ENCODE measurements around the gene CBX4. TPM values are rescaled to one million over a fixed set of nuclear protein-coding genes. Genes with fewer than 3 reads are reported as not detected.

The CBX4 gene
- polyA plus RNA-seq, 1 donor (not counting 4 experiments of a cell fraction or from before 2014, with no cell fraction given): 7.0 TPM

GRCh38 chr17:79833744-79834564 is 5.3 kb downstream of the CBX4 start:
- H3K27ac ChIP-seq (ENCODE audit: control insufficient read depth, insufficient read depth, low read length): no peak overlapping the region
- no peak overlapping the region for H2AFZ ChIP-seq (ENCODE audit: control insufficient read depth, low read length)
- no peak for FAIRE-seq
- dilution Hi-C loops (cut with MboI; ENCODE audit: extremely low pct_ligation_motif_present, low sequenced_read_pairs): no loop called here
- TF ChIP-seq CTCF (optimal IDR thresholded peaks at IDR 0.05 in 1 of 3, IDR thresholded peaks at IDR 0.05 in 1 of 3, conservative IDR thresholded peaks at IDR 0.05 in 1 of 3; ENCODE audit: extremely low read depth in 1 of 3, insufficient read depth in 2 of 3, low read length in 3 of 3) (no peak), EZH2 (IDR thresholded peaks at IDR 0.05; ENCODE audit: low read length) (no peak)
- peaks cover 0 to 6% of the 10 kb centered on the region in 2 experiments for H3K36me3 ChIP-seq (ENCODE audit: control insufficient read depth in 2 of 2, extremely low read depth in 1 of 2, insufficient read depth in 2 of 2, low read length in 2 of 2)
- DNase-seq (ENCODE audit: low read depth, low spot score): no peak
- peaks cover 7% of the 10 kb centered on the region for H3K79me2 ChIP-seq (ENCODE audit: control insufficient read depth, insufficient read depth, low read length)
- no peaks in the 10 kb centered on the region for H3K27me3 ChIP-seq (ENCODE audit: control insufficient read depth, extremely low read depth, insufficient read depth, low read length)
- peaks cover 22% of the 10 kb centered on the region for H3K4me1 ChIP-seq (ENCODE audit: control insufficient read depth, extremely low read depth, insufficient read depth, low read length)
- H4K20me1 ChIP-seq (ENCODE audit: control insufficient read depth, extremely low read depth, insufficient read depth, low read length): peaks cover 5% of the 10 kb centered on the region
- H3K9ac ChIP-seq (ENCODE audit: control insufficient read depth, extremely low read depth, insufficient read depth, low read length): no peak overlapping the region
- H3K9me1 ChIP-seq (ENCODE audit: control insufficient read depth, extremely low read depth, insufficient read depth, low read length): no peaks in the 10 kb centered on the region
- H3K4me2 ChIP-seq (ENCODE audit: control insufficient read depth, extremely low read depth, insufficient read depth, low read depth, low read length): no peak overlapping the region
- no peak overlapping the region for H3K4me3 ChIP-seq (ENCODE audit: control insufficient read depth in 2 of 3, extremely low read depth in 1 of 3, insufficient read depth in 2 of 3, low read depth in 1 of 3, low read length in 3 of 3)
- H3K9me3 ChIP-seq (ENCODE audit: control insufficient read depth, low read depth, low read length): no peaks in the 10 kb centered on the region

- Histone ChIP-seq H3K9ac (ENCODE audit: control insufficient read depth, extremely low read depth, insufficient read depth, low read length) (no peak overlapping the region), H3K27ac (ENCODE audit: control insufficient read depth, insufficient read depth, low read length) (no peak overlapping the region), H3K27me3 (ENCODE audit: control insufficient read depth, extremely low read depth, insufficient read depth, low read length) (no peaks in the 10 kb centered on the region), H3K36me3 (ENCODE audit: control insufficient read depth in 2 of 2, extremely low read depth in 1 of 2, insufficient read depth in 2 of 2, low read length in 2 of 2) (peaks cover 0 to 6% of the 10 kb centered on the region in 2 experiments), H3K4me2 (ENCODE audit: control insufficient read depth, extremely low read depth, insufficient read depth, low read depth, low read length) (no peak overlapping the region), H3K79me2 (ENCODE audit: control insufficient read depth, insufficient read depth, low read length) (peaks cover 6% of the 10 kb centered on the region), H3K9me3 (ENCODE audit: control insufficient read depth, low read depth, low read length) (no peaks in the 10 kb centered on the region), H2AFZ (ENCODE audit: control insufficient read depth, low read length) (no peak overlapping the region), H4K20me1 (ENCODE audit: control insufficient read depth, extremely low read depth, insufficient read depth, low read length) (peaks cover 5% of the 10 kb centered on the region), H3K4me3 (ENCODE audit: control insufficient read depth in 2 of 3, extremely low read depth in 1 of 3, insufficient read depth in 2 of 3, low read depth in 1 of 3, low read length in 3 of 3) (no peak overlapping the region), H3K9me1 (ENCODE audit: control insufficient read depth, extremely low read depth, insufficient read depth, low read length) (no peaks in the 10 kb centered on the region), H3K4me1 (ENCODE audit: control insufficient read depth, extremely low read depth, insufficient read depth, low read length) (peaks cover 21% of the 10 kb centered on the region)
- dilution Hi-C loops (cut with MboI; ENCODE audit: extremely low pct_ligation_motif_present, low sequenced_read_pairs): no loop called here
- TF ChIP-seq CTCF (optimal IDR thresholded peaks at IDR 0.05 in 1 of 3, IDR thresholded peaks at IDR 0.05 in 1 of 3, conservative IDR thresholded peaks at IDR 0.05 in 1 of 3; ENCODE audit: extremely low read depth in 1 of 3, insufficient read depth in 2 of 3, low read length in 3 of 3) (no peak), EZH2 (IDR thresholded peaks at IDR 0.05; ENCODE audit: low read length) (no peak)
- FAIRE-seq (no peak), DNase-seq (ENCODE audit: low read depth, low spot score) (no peak)
Measured at GRCh38 chr17:79833110-79833450, 6.2 kb downstream of the CBX4 start.

Data from keratinocyte (primary cell).